HepG2 (cell line): Measurements from ENCODE around the gene PITPNM2. TPM values are rescaled to one million over a fixed set of nuclear protein-coding genes. Genes with fewer than 3 reads are reported as not detected.

Experiments
- HNRNPH1 ChIP-seq: fragments of 200-400 bp; formaldehyde crosslinking; optimal IDR thresholded peaks from 2 replicates; pipeline ENCODE3; 2017; ENCODE audit warnings: mild to moderate bottlenecking, low read depth, low read length
- MAZ ChIP-seq, 2 experiments: sonication (generic) in 1 of 2; formaldehyde crosslinking in 1 of 2; IDR thresholded peaks; 2 replicates each; pipeline versions ENCODE4 v1.5.0 to v1.6.1; 2012 to 2020; ENCODE audit warnings: low read depth in 2 of 2, mild to moderate bottlenecking in 2 of 2, borderline replicate concordance in 1 of 2, improper control_type of control experiment in 1 of 2, low read length in 1 of 2, missing genetic modification reagents in 1 of 2, moderate library complexity in 1 of 2
- MXI1 ChIP-seq: IDR thresholded peaks from 3 replicates; pipeline ENCODE4 v1.6.1; 2012; ENCODE audit warnings: low read depth, low read length, inconsistent platforms, borderline replicate concordance
- NCOA2 ChIP-seq: sonication (generic); formaldehyde crosslinking; IDR thresholded peaks from 2 replicates; pipeline ENCODE4 v1.8.0; 2022; ENCODE audit warnings: inconsistent platforms
- RAD21 ChIP-seq: fragments of 450-650 bp; formaldehyde crosslinking; IDR thresholded peaks from 2 replicates; pipeline ENCODE4 v1.5.0; 2020; ENCODE audit warnings: mild to moderate bottlenecking
- RXRA ChIP-seq: sonication (generic); formaldehyde crosslinking; IDR thresholded peaks from 2 replicates; pipeline ENCODE4 v1.5.1; 2020; ENCODE audit warnings: missing genetic modification reagents
- SALL1 ChIP-seq: sonication (generic); formaldehyde crosslinking; IDR thresholded peaks from 2 replicates; pipeline ENCODE4 v1.8.0; 2022; ENCODE audit warnings: mild to moderate bottlenecking, missing genetic modification reagents
- SIN3B ChIP-seq: fragments of 150-350 bp; IDR thresholded peaks from 2 replicates; pipeline ENCODE4 v1.6.1; 2014; ENCODE audit warnings: low read length
- SIX4 ChIP-seq: sonication (generic); formaldehyde crosslinking; IDR thresholded peaks from 2 replicates; pipeline ENCODE4 v1.4.0; 2020; ENCODE audit warnings: missing genetic modification reagents
- YEATS4 ChIP-seq: sonication (generic); formaldehyde crosslinking; IDR thresholded peaks from 2 replicates; pipeline ENCODE4 v1.4.0; 2020; ENCODE audit warnings: missing genetic modification reagents, borderline replicate concordance
- ZFP36L2 ChIP-seq: sonication (generic); formaldehyde crosslinking; IDR thresholded peaks from 2 replicates; pipeline ENCODE4 v1.4.0; 2020; ENCODE audit warnings: missing genetic modification reagents
- ZNF333 ChIP-seq: sonication (generic); formaldehyde crosslinking; IDR thresholded peaks from 2 replicates; pipeline ENCODE4 v1.4.0; 2020; ENCODE audit warnings: mild to moderate bottlenecking, missing genetic modification reagents, borderline replicate concordance
- ZNF614 ChIP-seq: IDR thresholded peaks from 2 replicates; pipeline ENCODE4 v1.6.1; 2018; ENCODE audit warnings: missing biosample characterization, missing genetic modification reagents, inconsistent platforms, borderline replicate concordance
- ZSCAN9 ChIP-seq: IDR thresholded peaks from 2 replicates; pipeline ENCODE4 v1.6.1; 2016; ENCODE audit warnings: borderline replicate concordance
- polyA plus RNA-seq, 8 experiments: library from polyadenylated mRNA; depleted of rRNA in 3 of 8; stranded (reverse) in 7 of 8; unstranded in 1 of 8; fragments of >200 nt; fragmentation: Illumina TruSeq in 4 of 8; extraction: Trizol in 4 of 8; gene quantifications; 2 replicates each; pipeline versions ENCODE4 v1.2.1 to v1.2.3, GENCODE V29; 2011 to 2016; ENCODE audit warnings: low read depth in 4 of 8, missing spikeins in 1 of 8, mixed read lengths in 1 of 8; ENCODE audit not compliant: insufficient read depth in 1 of 8
- total RNA-seq, 5 experiments: library from RNA; depleted of rRNA; stranded (reverse); fragments of >200 nt; fragmentation: Illumina TruSeq; extraction: Trizol; gene quantifications; 2 replicates each; pipeline ENCODE4 v1.2.3, GENCODE V29; 2016; ENCODE audit warnings: low read depth in 1 of 5
- TF ChIP-seq, protein P1 (sequence below): sonication (generic); formaldehyde crosslinking; IDR thresholded peaks from 2 replicates; pipeline ENCODE4 v1.4.0; 2020; ENCODE audit warnings: missing genetic modification reagents, borderline replicate concordance
- TF ChIP-seq, protein P2 (sequence below): IDR thresholded peaks from 2 replicates; pipeline ENCODE4 v1.6.1; 2016; ENCODE audit warnings: mild to moderate bottlenecking, missing biosample characterization, missing genetic modification reagents
- TF ChIP-seq, protein P3 (sequence below): sonication (generic); formaldehyde crosslinking; IDR thresholded peaks from 2 replicates; pipeline ENCODE4 v1.4.0; 2020; ENCODE audit warnings: mild to moderate bottlenecking, missing genetic modification reagents, borderline replicate concordance
- TF ChIP-seq, protein P4 (sequence below): sonication (generic); formaldehyde crosslinking; IDR thresholded peaks from 2 replicates; pipeline ENCODE4 v1.9.0; 2021; ENCODE audit warnings: missing genetic modification reagents, borderline replicate concordance
- TF ChIP-seq, protein P5 (sequence below): sonication (generic); formaldehyde crosslinking; IDR thresholded peaks from 2 replicates; pipeline ENCODE4 v1.8.0; 2022; ENCODE audit warnings: mild to moderate bottlenecking, missing genetic modification reagents, moderate library complexity

PITPNM2 gene
- total and polyA plus RNA-seq, 2 of the 13 experiments (the other 11 are each of a cell fraction or from before 2014, with no cell fraction given): 4.2 to 5.3 TPM

DNA sequence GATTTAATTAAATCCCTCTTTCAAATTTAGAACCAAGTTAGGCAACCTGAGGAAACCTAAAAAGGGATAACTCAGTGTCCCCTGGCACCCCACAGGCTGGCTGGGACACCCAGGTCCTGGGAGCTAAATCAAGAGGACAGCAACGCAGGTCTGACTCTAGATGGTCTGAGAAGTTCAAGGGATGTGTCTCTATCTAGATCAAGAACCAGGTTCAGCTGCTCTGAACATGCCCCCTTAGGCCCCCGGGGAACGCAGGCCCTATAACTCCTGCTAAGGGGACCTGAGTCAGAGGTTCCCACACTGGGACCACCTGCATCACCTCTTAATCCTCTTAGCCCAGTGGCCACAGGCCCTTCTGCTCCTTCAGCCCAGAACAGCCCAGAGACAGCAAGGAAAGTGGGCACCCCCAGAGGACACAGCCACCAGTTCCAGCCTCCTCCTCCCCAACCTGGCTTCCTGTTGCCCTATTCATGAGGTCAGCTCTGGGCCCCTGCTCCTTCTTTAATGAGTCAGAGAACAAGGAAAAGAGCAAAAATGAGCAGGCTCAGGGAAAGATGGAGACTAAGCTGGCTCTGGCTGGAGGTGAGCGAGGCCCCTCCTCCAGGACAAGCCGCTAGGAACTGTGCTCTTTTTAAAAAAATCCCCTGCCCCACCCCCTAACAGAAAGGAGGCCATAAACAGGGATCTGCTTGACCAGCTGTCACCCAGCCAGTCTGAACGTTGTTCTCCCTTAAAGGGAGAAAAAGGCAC is 10.8 kb downstream of the PITPNM2 start (continued):
- TF ChIP-seq, protein P1, sequence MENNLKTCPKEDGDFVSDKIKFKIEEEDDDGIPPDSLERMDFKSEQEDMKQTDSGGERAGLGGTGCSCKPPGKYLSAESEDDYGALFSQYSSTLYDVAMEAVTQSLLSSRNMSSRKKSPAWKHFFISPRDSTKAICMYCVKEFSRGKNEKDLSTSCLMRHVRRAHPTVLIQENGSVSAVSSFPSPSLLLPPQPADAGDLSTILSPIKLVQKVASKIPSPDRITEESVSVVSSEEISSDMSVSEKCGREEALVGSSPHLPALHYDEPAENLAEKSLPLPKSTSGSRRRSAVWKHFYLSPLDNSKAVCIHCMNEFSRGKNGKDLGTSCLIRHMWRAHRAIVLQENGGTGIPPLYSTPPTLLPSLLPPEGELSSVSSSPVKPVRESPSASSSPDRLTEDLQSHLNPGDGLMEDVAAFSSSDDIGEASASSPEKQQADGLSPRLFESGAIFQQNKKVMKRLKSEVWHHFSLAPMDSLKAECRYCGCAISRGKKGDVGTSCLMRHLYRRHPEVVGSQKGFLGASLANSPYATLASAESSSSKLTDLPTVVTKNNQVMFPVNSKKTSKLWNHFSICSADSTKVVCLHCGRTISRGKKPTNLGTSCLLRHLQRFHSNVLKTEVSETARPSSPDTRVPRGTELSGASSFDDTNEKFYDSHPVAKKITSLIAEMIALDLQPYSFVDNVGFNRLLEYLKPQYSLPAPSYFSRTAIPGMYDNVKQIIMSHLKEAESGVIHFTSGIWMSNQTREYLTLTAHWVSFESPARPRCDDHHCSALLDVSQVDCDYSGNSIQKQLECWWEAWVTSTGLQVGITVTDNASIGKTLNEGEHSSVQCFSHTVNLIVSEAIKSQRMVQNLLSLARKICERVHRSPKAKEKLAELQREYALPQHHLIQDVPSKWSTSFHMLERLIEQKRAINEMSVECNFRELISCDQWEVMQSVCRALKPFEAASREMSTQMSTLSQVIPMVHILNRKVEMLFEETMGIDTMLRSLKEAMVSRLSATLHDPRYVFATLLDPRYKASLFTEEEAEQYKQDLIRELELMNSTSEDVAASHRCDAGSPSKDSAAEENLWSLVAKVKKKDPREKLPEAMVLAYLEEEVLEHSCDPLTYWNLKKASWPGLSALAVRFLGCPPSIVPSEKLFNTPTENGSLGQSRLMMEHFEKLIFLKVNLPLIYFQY (CRISPR knock-in tag): no peak
- TF ChIP-seq, protein P2, sequence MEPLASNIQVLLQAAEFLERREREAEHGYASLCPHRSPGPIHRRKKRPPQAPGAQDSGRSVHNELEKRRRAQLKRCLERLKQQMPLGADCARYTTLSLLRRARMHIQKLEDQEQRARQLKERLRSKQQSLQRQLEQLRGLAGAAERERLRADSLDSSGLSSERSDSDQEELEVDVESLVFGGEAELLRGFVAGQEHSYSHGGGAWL: no peak
- TF ChIP-seq ZSCAN9 (no peak), RAD21 (CRISPR knock-in tag) (no peak), RXRA (no peak), SIN3B (no peak), NCOA2 (CRISPR knock-in tag) (0 out of 2 replicates have a peak, but pooled peaks have one; percentile 2), YEATS4 (no peak), MAZ (IDR thresholded peaks at IDR 0.05; ENCODE audit: borderline replicate concordance, low read depth, low read length) (no peak), MAZ (CRISPR knock-in tag; IDR thresholded peaks at IDR 0.05; ENCODE audit: low read depth) (no peak), ZNF333 (no peak), SALL1 (peak; percentile 12; the same call in 1 of the 2 replicates), SIX4 (CRISPR knock-in tag) (no peak), ZNF614 (CRISPR knock-in tag) (no peak), MXI1 (0 out of 3 replicates have a peak, but pooled peaks have one; percentile 5), HNRNPH1 (no peak), ZFP36L2 (CRISPR knock-in tag) (no peak)
- TF ChIP-seq, protein P3, sequence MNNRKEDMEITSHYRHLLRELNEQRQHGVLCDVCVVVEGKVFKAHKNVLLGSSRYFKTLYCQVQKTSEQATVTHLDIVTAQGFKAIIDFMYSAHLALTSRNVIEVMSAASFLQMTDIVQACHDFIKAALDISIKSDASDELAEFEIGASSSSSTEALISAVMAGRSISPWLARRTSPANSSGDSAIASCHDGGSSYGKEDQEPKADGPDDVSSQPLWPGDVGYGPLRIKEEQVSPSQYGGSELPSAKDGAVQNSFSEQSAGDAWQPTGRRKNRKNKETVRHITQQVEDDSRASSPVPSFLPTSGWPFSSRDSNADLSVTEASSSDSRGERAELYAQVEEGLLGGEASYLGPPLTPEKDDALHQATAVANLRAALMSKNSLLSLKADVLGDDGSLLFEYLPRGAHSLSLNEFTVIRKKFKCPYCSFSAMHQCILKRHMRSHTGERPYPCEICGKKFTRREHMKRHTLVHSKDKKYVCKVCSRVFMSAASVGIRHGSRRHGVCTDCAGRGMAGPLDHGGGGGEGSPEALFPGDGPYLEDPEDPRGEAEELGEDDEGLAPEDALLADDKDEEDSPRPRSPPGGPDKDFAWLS (CRISPR knock-in tag): peak; percentile 33; the same call in 1 of the 2 replicates
- TF ChIP-seq, protein P4, sequence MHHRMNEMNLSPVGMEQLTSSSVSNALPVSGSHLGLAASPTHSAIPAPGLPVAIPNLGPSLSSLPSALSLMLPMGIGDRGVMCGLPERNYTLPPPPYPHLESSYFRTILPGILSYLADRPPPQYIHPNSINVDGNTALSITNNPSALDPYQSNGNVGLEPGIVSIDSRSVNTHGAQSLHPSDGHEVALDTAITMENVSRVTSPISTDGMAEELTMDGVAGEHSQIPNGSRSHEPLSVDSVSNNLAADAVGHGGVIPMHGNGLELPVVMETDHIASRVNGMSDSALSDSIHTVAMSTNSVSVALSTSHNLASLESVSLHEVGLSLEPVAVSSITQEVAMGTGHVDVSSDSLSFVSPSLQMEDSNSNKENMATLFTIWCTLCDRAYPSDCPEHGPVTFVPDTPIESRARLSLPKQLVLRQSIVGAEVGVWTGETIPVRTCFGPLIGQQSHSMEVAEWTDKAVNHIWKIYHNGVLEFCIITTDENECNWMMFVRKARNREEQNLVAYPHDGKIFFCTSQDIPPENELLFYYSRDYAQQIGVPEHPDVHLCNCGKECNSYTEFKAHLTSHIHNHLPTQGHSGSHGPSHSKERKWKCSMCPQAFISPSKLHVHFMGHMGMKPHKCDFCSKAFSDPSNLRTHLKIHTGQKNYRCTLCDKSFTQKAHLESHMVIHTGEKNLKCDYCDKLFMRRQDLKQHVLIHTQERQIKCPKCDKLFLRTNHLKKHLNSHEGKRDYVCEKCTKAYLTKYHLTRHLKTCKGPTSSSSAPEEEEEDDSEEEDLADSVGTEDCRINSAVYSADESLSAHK: no peak
- TF ChIP-seq, protein P5, sequence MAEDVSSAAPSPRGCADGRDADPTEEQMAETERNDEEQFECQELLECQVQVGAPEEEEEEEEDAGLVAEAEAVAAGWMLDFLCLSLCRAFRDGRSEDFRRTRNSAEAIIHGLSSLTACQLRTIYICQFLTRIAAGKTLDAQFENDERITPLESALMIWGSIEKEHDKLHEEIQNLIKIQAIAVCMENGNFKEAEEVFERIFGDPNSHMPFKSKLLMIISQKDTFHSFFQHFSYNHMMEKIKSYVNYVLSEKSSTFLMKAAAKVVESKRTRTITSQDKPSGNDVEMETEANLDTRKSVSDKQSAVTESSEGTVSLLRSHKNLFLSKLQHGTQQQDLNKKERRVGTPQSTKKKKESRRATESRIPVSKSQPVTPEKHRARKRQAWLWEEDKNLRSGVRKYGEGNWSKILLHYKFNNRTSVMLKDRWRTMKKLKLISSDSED (CRISPR knock-in tag): no peak
